Measurements from ENCODE around the gene KRTAP27-1.

KRTAP27-1 gene

DNA sequence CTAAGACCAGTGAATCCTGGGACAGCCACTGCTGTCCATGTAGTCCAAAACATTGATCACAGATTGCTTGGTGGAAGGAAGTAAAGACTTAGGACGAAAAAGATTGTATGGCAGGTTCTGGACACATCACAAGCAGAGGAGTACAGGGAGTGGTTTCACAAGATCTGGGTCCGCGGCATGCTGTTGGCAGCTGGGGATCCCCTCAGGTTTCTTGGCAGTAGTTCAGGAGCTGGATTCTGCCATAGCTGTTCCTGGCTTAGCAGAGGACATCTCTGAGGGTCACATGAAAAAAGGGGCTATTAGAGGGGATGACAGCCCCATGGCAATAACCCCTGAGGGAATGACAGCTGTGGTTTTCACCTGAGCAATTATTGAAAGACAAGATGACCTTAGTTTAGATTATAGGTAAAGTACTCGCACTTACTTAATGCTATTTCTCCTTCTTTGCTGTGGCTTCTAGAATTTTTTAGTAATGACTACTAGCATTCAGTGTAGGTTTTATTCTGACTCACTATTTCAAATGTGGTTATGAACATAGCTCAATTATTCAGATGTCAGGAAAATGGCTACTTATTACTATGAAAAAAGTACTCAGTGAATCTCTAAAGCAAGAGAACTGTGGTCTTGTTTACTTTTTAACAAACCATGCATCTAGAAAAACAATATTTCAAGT lies 8.2 kb downstream of the KRTAP27-1 start:
- Histone ChIP-seq H3K9ac (ENCODE audit: low read depth, low read length) (no peak overlapping the region), H3K4me1 (ENCODE audit: insufficient read depth, low read length) (no peaks in the 10 kb centered on the region), H3K4me3 (ENCODE audit: low read depth in 1 of 2, low read length in 2 of 2) (no peak overlapping the region), H3K4me2 (ENCODE audit: insufficient read depth, low read length) (no peak overlapping the region), H2AFZ (ENCODE audit: low read depth, low read length) (no peak overlapping the region), H4K20me1 (ENCODE audit: insufficient read depth, low read length) (no peaks in the 10 kb centered on the region), H3K27ac (ENCODE audit: low read length) (no peak overlapping the region), H3K27me3 (ENCODE audit: insufficient read depth, low read length, poor library complexity) (no peaks in the 10 kb centered on the region), H3K36me3 (ENCODE audit: insufficient read depth, low read length) (no peaks in the 10 kb centered on the region), H3K9me3 (ENCODE audit: insufficient read depth, low read length, severe bottlenecking) (no peaks in the 10 kb centered on the region), H3K79me2 (ENCODE audit: insufficient read depth, low read length) (no peaks in the 10 kb centered on the region)
- DNase-seq (no peak), ATAC-seq (ENCODE audit: insufficient read depth, low read depth) (no peak)
- no peak for TF ChIP-seq EZH2 (IDR thresholded peaks at IDR 0.05; ENCODE audit: borderline replicate concordance, low read depth, low read length, severe bottlenecking)
- TF ChIP-seq, protein P1, sequence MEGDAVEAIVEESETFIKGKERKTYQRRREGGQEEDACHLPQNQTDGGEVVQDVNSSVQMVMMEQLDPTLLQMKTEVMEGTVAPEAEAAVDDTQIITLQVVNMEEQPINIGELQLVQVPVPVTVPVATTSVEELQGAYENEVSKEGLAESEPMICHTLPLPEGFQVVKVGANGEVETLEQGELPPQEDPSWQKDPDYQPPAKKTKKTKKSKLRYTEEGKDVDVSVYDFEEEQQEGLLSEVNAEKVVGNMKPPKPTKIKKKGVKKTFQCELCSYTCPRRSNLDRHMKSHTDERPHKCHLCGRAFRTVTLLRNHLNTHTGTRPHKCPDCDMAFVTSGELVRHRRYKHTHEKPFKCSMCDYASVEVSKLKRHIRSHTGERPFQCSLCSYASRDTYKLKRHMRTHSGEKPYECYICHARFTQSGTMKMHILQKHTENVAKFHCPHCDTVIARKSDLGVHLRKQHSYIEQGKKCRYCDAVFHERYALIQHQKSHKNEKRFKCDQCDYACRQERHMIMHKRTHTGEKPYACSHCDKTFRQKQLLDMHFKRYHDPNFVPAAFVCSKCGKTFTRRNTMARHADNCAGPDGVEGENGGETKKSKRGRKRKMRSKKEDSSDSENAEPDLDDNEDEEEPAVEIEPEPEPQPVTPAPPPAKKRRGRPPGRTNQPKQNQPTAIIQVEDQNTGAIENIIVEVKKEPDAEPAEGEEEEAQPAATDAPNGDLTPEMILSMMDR (IDR thresholded peaks at IDR 0.05; ENCODE audit: borderline replicate concordance, extremely low read depth, low read length, poor library complexity, severe bottlenecking), result no peak

DNA sequence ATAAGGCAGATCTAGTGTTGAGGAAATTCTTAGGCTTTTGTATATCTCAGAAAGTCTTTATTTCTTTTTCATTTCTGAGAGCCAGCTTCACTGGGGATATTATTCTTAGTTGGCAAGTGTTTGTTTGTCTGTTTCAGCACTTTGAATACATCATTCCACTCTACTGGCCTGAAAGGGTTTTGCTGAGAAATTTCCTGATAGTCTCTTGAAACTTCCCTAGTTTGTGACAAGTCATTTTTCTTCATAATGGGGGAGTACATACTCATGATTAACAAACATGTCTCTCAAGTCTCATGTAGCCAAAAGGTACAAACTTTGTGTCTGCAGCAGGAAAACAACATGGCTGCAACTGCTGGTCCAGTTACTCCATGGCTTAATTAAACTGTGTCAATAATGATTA lies 11.1 kb downstream of the KRTAP27-1 start:
- no peaks in the 10 kb centered on the region for H3K27me3 ChIP-seq (ENCODE audit: insufficient read depth, low read length, poor library complexity)
- no peak overlapping the region for H3K27ac ChIP-seq (ENCODE audit: low read length)
- H2AFZ ChIP-seq (ENCODE audit: low read depth, low read length), result no peak overlapping the region
- TF ChIP-seq, protein P1 (IDR thresholded peaks at IDR 0.05; ENCODE audit: borderline replicate concordance, extremely low read depth, low read length, poor library complexity, severe bottlenecking), result no peak
- no peak for TF ChIP-seq EZH2 (IDR thresholded peaks at IDR 0.05; ENCODE audit: borderline replicate concordance, low read depth, low read length, severe bottlenecking)
- no peak overlapping the region for H3K4me2 ChIP-seq (ENCODE audit: insufficient read depth, low read length)
- no peak overlapping the region for H3K4me3 ChIP-seq (ENCODE audit: low read depth in 1 of 2, low read length in 2 of 2)
- H3K9me3 ChIP-seq (ENCODE audit: insufficient read depth, low read length, severe bottlenecking), result no peaks in the 10 kb centered on the region
- H3K9ac ChIP-seq (ENCODE audit: low read depth, low read length), result no peak overlapping the region
- H3K79me2 ChIP-seq (ENCODE audit: insufficient read depth, low read length), result no peaks in the 10 kb centered on the region
- ATAC-seq (ENCODE audit: insufficient read depth, low read depth) (no peak), DNase-seq (no peak)
- no peaks in the 10 kb centered on the region for H4K20me1 ChIP-seq (ENCODE audit: insufficient read depth, low read length)
- H3K36me3 ChIP-seq (ENCODE audit: insufficient read depth, low read length), result no peaks in the 10 kb centered on the region
- H3K4me1 ChIP-seq (ENCODE audit: insufficient read depth, low read length), result no peaks in the 10 kb centered on the region

DNA sequence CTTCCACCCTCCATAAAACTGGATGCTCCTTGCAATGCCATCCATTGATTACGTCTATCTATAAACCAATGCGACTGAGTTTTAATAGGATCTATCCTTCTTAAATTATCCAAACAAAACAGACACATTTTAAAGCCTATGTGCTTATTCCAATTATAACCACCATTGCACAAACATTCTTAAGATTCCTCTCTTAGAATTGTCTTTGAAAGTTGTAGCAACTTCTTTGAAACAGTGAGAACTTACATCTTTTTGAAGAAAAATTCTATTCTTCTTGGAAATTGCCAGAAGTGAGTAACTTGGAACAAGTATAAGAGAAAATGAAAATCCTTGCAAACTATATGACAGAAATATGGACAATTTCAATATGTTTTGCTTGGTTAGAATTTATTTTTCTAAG lies 17.3 kb downstream of the KRTAP27-1 start, which contains the start of gene KRTAP26-1:
TSS of gene KRTAP26-1 (minus strand) at position 101 of the 400 bp plus-strand sequence. CDS start 280 bp downstream, outside the sequence.
- no peak within 1 kb of the TSS for H3K9ac ChIP-seq (ENCODE audit: low read depth, low read length)
- H3K27ac ChIP-seq (ENCODE audit: low read length), result no peak within 1 kb of the TSS
- H3K4me1 ChIP-seq (ENCODE audit: insufficient read depth, low read length), result no peaks in the 10 kb centered on the region
- H2AFZ ChIP-seq (ENCODE audit: low read depth, low read length), result no peak within 1 kb of the TSS
- no peak within 1 kb of the TSS for H3K4me2 ChIP-seq (ENCODE audit: insufficient read depth, low read length)
- no peaks in the 10 kb centered on the region for H3K9me3 ChIP-seq (ENCODE audit: insufficient read depth, low read length, severe bottlenecking)
- H3K27me3 ChIP-seq (ENCODE audit: insufficient read depth, low read length, poor library complexity), result no peaks in the 10 kb centered on the region
- TF ChIP-seq EZH2 (IDR thresholded peaks at IDR 0.05; ENCODE audit: borderline replicate concordance, low read depth, low read length, severe bottlenecking), result no peak
- TF ChIP-seq, protein P1 (IDR thresholded peaks at IDR 0.05; ENCODE audit: borderline replicate concordance, extremely low read depth, low read length, poor library complexity, severe bottlenecking), result no peak
- ATAC-seq (ENCODE audit: insufficient read depth, low read depth), result no peak
- DNase-seq, result no peak
- no peaks in the 10 kb centered on the region for H3K36me3 ChIP-seq (ENCODE audit: insufficient read depth, low read length)
- no peak within 1 kb of the TSS for H3K4me3 ChIP-seq (ENCODE audit: low read depth in 1 of 2, low read length in 2 of 2)
- no peaks in the 10 kb centered on the region for H4K20me1 ChIP-seq (ENCODE audit: insufficient read depth, low read length)
- H3K79me2 ChIP-seq (ENCODE audit: insufficient read depth, low read length), result no peaks in the 10 kb centered on the region
